Lower lobe of right lung (tissue), 2 donors: ENCODE results near the gene KRT81. TPM values are rescaled to one million over a fixed set of nuclear protein-coding genes. Genes with fewer than 3 reads are reported as not detected.

Experiments
- ATAC-seq, 2 donors: fragments of 200-7000 bp; cut with Tn5 transposase; one replicate each; pipeline ENCODE4 v1.9.1; 2020 to 2022; ENCODE audit warnings: mild to moderate bottlenecking in 2 of 2, moderate library complexity in 2 of 2
- DNase-seq: peaks from one replicate; pipeline ENCODE4 v3.0.0-alpha.2; 2020
- H3K27ac ChIP-seq: fragments of 200-600 bp; one replicate; pipeline ENCODE4 v1.8.0; 2022
- H3K27me3 ChIP-seq: fragments of 200-600 bp; one replicate; pipeline ENCODE4 v1.8.0; 2022; ENCODE audit warnings: low read depth
- H3K36me3 ChIP-seq: fragments of 200-600 bp; one replicate; pipeline ENCODE4 v1.8.0; 2022; ENCODE audit warnings: mild to moderate bottlenecking
- H3K4me1 ChIP-seq: fragments of 200-600 bp; one replicate; pipeline ENCODE4 v1.8.0; 2022
- H3K4me3 ChIP-seq: fragments of 200-600 bp; one replicate; pipeline ENCODE4 v1.8.0; 2022; ENCODE audit warnings: mild to moderate bottlenecking
- H3K9me3 ChIP-seq: fragments of 200-600 bp; one replicate; pipeline ENCODE4 v1.8.0; 2022
- intact Hi-C: fragments of 100-400 bp; cut with DNase I; formaldehyde crosslinking; loops from one replicate; pipeline ENCODE4 v1.11.0; 2022
- total RNA-seq: library from RNA; stranded (reverse); fragmentation: NEBNext Ultra II Directional; extraction: Animal tissue kit (Norgen Biotek cat#: 25700); gene quantifications from one replicate; pipeline ENCODE4 v1.2.1, GENCODE V29; 2021
- TF ChIP-seq, protein P1 (sequence below): fragments of 200-600 bp; IDR thresholded peaks from one replicate; pipeline ENCODE4 v1.8.0; 2022; ENCODE audit warnings: antibody characterized with exemption, mild to moderate bottlenecking
- donor health status: DM: no; HTN: yes; CAD: no; lungs with severe emphysema.

The KRT81 gene
- total RNA-seq, 1 donor from 2014 or later: not detected

DNA sequence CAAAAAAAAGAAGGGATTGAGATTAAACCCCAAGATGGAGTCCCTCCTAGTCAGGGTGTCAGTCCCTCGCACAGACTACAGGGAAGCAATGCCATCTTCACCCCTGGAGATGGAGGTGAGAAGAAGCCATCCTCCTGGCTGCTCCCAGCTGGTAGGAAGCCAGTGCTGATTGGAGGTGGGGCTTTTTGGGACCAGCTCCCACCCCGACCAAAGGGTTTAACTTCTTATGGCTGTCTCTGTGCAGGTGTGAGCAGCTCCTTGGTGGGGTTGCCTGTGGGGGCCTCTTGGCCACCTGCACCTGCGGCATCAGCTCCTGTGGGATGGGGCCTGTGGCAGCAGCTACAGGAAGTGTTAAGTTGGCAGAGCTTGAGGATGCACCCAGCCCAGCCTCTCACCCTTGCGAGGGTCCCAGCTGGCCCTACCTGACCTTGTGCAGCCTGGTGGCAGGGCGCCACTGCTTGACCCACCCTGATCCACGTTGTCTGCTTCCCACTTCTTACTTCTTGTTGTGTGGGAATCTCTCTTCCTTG lies 20.7 kb downstream of the KRT81 start:
- H3K4me3 ChIP-seq: no peak overlapping the region
- no peak overlapping the region for H3K27ac ChIP-seq
- H3K36me3 ChIP-seq: no peaks in the 10 kb centered on the region
- H3K9me3 ChIP-seq: no peaks in the 10 kb centered on the region
- intact Hi-C loops: no loop called here
- TF ChIP-seq, protein P1, sequence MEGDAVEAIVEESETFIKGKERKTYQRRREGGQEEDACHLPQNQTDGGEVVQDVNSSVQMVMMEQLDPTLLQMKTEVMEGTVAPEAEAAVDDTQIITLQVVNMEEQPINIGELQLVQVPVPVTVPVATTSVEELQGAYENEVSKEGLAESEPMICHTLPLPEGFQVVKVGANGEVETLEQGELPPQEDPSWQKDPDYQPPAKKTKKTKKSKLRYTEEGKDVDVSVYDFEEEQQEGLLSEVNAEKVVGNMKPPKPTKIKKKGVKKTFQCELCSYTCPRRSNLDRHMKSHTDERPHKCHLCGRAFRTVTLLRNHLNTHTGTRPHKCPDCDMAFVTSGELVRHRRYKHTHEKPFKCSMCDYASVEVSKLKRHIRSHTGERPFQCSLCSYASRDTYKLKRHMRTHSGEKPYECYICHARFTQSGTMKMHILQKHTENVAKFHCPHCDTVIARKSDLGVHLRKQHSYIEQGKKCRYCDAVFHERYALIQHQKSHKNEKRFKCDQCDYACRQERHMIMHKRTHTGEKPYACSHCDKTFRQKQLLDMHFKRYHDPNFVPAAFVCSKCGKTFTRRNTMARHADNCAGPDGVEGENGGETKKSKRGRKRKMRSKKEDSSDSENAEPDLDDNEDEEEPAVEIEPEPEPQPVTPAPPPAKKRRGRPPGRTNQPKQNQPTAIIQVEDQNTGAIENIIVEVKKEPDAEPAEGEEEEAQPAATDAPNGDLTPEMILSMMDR: no peak
- no peak for DNase-seq
- ATAC-seq: no peak
- no peaks in the 10 kb centered on the region for H3K27me3 ChIP-seq
- H3K4me1 ChIP-seq: no peaks in the 10 kb centered on the region

DNA sequence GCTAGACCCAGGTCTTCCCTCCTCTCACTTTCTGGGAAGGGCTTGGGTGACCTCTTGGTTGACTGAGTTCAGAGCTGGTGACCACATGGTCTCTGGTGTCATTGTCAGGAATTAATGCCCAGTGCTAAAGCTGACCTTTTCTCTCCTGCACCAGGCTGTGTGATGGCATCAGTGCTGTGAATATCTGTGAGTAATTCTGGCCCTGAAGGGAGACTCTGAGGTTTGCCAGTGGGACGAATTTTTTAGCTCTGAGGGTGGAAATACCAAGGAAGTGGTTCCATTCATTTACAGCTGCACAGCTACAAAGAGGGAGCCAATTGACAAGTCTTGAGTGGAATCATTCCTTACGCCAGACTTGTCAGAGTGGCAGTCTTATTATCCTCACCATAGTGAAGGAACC lies 23.1 kb downstream of the KRT81 start:
- H3K9me3 ChIP-seq: no peaks in the 10 kb centered on the region
- no peak overlapping the region for H3K27ac ChIP-seq
- H3K4me3 ChIP-seq: no peak overlapping the region
- intact Hi-C loops: no loop called here
- TF ChIP-seq, protein P1: no peak
- H3K27me3 ChIP-seq: no peaks in the 10 kb centered on the region
- no peak for ATAC-seq
- no peak for DNase-seq
- H3K36me3 ChIP-seq: no peaks in the 10 kb centered on the region
- H3K4me1 ChIP-seq: no peaks in the 10 kb centered on the region

DNA sequence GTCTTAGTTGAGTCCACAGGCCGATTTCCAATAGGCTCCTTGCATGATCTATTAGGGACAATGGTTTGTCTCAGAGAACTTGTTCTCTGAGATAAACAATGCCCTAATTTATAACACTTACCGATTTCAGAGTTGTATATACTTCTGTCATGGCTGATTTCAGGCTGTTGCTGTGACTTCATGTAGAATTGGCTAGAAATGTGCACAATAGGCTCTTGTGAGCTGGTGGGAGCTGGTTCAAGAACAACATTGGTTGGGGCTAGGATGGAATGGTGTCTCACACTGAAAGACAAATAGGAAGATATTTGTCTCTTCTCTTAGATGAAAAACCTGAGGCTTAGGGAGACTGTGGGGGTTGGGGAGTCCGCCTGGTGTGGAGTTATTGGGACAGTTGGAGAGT lies 23.6 kb downstream of the KRT81 start:
- Histone ChIP-seq H3K27ac (no peak overlapping the region), H3K27me3 (no peaks in the 10 kb centered on the region), H3K4me3 (no peak overlapping the region), H3K36me3 (no peaks in the 10 kb centered on the region), H3K4me1 (no peaks in the 10 kb centered on the region), H3K9me3 (no peaks in the 10 kb centered on the region)
- ATAC-seq: no peak
- no peak for DNase-seq
- intact Hi-C loops: no loop called here
- TF ChIP-seq, protein P1: no peak

DNA sequence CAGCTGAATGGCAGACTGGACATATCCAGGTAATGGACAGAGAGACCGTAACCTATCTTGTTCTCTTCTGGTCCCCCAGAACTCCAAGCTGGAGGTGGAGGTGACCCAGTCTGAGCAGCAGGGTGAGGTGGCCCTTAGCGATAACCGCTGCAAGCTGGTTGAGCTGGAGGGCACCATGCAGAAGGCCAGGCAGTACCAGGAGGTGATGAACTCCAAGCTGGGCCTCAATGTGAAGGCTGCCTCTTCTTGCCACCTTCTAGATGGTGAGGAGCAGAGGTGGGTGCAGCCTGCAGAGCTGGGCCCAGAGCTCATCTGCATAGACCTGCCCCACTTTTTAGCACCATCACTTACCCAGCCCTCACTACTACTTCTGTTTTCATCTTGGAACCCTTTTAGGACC lies 24.1 kb downstream of the KRT81 start:
- intact Hi-C loops: no loop called here
- Histone ChIP-seq H3K4me3 (no peak overlapping the region), H3K27ac (no peak overlapping the region), H3K9me3 (no peaks in the 10 kb centered on the region), H3K27me3 (no peaks in the 10 kb centered on the region), H3K4me1 (no peaks in the 10 kb centered on the region), H3K36me3 (no peaks in the 10 kb centered on the region)
- TF ChIP-seq, protein P1: no peak
- DNase-seq: no peak
- no peak for ATAC-seq

DNA sequence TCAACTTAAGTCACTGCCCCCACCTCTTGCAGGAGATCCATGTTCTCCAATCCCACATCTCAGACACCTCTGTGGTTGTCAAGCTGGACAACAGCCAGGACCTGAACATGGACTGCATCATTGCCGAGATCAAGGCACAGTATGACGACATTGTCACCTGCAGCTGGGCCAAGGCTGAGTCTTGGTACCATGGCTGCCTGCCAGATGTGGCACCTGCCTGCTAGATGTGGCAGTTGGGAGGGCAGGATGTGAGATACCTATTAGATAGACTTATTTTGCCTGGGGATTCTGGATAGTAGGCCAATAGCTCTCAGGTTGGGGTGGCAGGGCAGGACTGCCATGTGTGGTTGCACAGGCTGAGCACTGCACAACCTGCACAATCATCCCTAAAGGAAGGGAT lies 24.8 kb downstream of the KRT81 start:
- H3K36me3 ChIP-seq: no peaks in the 10 kb centered on the region
- TF ChIP-seq, protein P1: no peak
- no peaks in the 10 kb centered on the region for H3K27me3 ChIP-seq
- ATAC-seq: no peak
- no peaks in the 10 kb centered on the region for H3K4me1 ChIP-seq
- no peak overlapping the region for H3K27ac ChIP-seq
- intact Hi-C loops: no loop called here
- no peak for DNase-seq
- H3K9me3 ChIP-seq: no peaks in the 10 kb centered on the region
- H3K4me3 ChIP-seq: no peak overlapping the region

DNA sequence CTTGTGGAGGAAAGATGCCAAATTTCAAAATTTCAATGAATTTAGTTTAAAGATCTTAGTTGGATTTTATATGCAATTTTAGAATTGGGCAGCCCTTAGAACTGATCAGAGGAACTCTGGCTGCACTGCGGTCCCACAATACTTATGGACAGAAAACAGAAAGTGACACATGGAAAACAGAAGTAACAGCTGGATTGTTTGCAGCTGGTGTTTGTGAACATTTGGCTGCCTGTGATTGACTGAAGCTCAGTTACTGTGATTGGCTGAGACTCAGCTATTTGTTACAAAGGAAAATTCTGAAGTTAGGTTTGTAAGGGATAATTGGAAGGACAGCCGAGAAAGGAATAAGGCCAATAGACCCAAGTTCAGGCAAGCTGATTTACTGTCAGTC lies 26.9 kb downstream of the KRT81 start:
- H3K4me3 ChIP-seq: no peak overlapping the region
- TF ChIP-seq, protein P1: no peak
- no peaks in the 10 kb centered on the region for H3K9me3 ChIP-seq
- peaks cover 11% of the 10 kb centered on the region for H3K27me3 ChIP-seq
- H3K4me1 ChIP-seq: no peaks in the 10 kb centered on the region
- ATAC-seq (no peak), DNase-seq (no peak)
- intact Hi-C loops: no loop called here
- H3K27ac ChIP-seq: no peak overlapping the region
- H3K36me3 ChIP-seq: no peaks in the 10 kb centered on the region
